ENCODE results near the gene HSPA6.
"Not testable (repeated sequence)": the region's sequence is repeated elsewhere in the genome, so short reads cannot be mapped to it uniquely, and the experiment has no call there.

The HSPA6 gene

GRCh38 chr1:161554340-161554739, 30.0 kb downstream of the HSPA6 start:
- not testable (repeated sequence) for H3K9ac ChIP-seq (ENCODE audit: low read depth, low read length); H3K27ac ChIP-seq (ENCODE audit: low read depth, low read length); H3K36me3 ChIP-seq (ENCODE audit: control insufficient read depth, insufficient read depth, low read length); H3K4me3 ChIP-seq (ENCODE audit: low read depth, low read length); H3K27me3 ChIP-seq (ENCODE audit: control insufficient read depth, insufficient read depth, low read length); H3K4me1 ChIP-seq (ENCODE audit: control insufficient read depth, insufficient read depth, low read length); H3K9me3 ChIP-seq (ENCODE audit: control insufficient read depth, insufficient read depth, low read length)

- H3K4me1 ChIP-seq (ENCODE audit: control insufficient read depth, insufficient read depth, low read length); H3K9me3 ChIP-seq (ENCODE audit: control insufficient read depth, insufficient read depth, low read length); H3K4me3 ChIP-seq (ENCODE audit: low read depth, low read length); H3K36me3 ChIP-seq (ENCODE audit: control insufficient read depth, insufficient read depth, low read length); H3K27ac ChIP-seq (ENCODE audit: low read depth, low read length); H3K27me3 ChIP-seq (ENCODE audit: control insufficient read depth, insufficient read depth, low read length); H3K9ac ChIP-seq (ENCODE audit: low read depth, low read length): not testable (repeated sequence)
Observed at GRCh38 chr1:161554815-161555417, 30.6 kb downstream of the HSPA6 start.

DNA sequence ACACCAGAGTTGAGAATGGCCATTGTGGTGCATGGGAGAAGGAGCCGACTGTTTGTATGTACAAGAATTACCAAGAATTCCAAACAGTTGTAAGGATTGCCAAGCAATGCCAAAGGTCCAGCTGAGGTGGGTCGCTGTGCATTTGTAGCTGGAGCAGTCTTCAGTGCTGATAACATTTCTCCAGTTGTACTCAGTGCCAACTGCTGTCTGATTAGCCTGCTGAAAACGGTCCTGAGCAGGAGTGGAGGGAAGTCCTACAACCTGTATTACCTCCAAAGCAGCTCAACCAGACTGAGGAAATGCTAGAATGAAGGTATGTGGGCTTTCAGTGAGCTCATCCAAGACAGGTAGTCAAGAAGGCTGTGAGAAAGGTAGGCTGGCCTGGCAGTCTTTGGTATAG, 31.8 kb downstream of the HSPA6 start:
- H3K36me3 ChIP-seq (ENCODE audit: control insufficient read depth, insufficient read depth, low read length); H3K4me3 ChIP-seq (ENCODE audit: low read depth, low read length); H3K27me3 ChIP-seq (ENCODE audit: control insufficient read depth, insufficient read depth, low read length); H3K9me3 ChIP-seq (ENCODE audit: control insufficient read depth, insufficient read depth, low read length); H3K4me1 ChIP-seq (ENCODE audit: control insufficient read depth, insufficient read depth, low read length); H3K9ac ChIP-seq (ENCODE audit: low read depth, low read length); H3K27ac ChIP-seq (ENCODE audit: low read depth, low read length): not testable (repeated sequence)

GRCh38 chr1:161556990-161557389, 32.6 kb downstream of the HSPA6 start:
- not testable (repeated sequence) for H3K9ac ChIP-seq (ENCODE audit: low read depth, low read length); H3K9me3 ChIP-seq (ENCODE audit: control insufficient read depth, insufficient read depth, low read length); H3K4me1 ChIP-seq (ENCODE audit: control insufficient read depth, insufficient read depth, low read length); H3K27me3 ChIP-seq (ENCODE audit: control insufficient read depth, insufficient read depth, low read length); H3K36me3 ChIP-seq (ENCODE audit: control insufficient read depth, insufficient read depth, low read length); H3K27ac ChIP-seq (ENCODE audit: low read depth, low read length); H3K4me3 ChIP-seq (ENCODE audit: low read depth, low read length)

GRCh38 chr1:161557506-161558450, 33.4 kb downstream of the HSPA6 start:
- not testable (repeated sequence) for H3K9ac ChIP-seq (ENCODE audit: low read depth, low read length); H3K36me3 ChIP-seq (ENCODE audit: control insufficient read depth, insufficient read depth, low read length); H3K4me1 ChIP-seq (ENCODE audit: control insufficient read depth, insufficient read depth, low read length); H3K9me3 ChIP-seq (ENCODE audit: control insufficient read depth, insufficient read depth, low read length); H3K4me3 ChIP-seq (ENCODE audit: low read depth, low read length); H3K27ac ChIP-seq (ENCODE audit: low read depth, low read length); H3K27me3 ChIP-seq (ENCODE audit: control insufficient read depth, insufficient read depth, low read length)

- H3K27ac ChIP-seq (ENCODE audit: low read depth, low read length); H3K9ac ChIP-seq (ENCODE audit: low read depth, low read length); H3K4me3 ChIP-seq (ENCODE audit: low read depth, low read length); H3K4me1 ChIP-seq (ENCODE audit: control insufficient read depth, insufficient read depth, low read length); H3K36me3 ChIP-seq (ENCODE audit: control insufficient read depth, insufficient read depth, low read length); H3K9me3 ChIP-seq (ENCODE audit: control insufficient read depth, insufficient read depth, low read length); H3K27me3 ChIP-seq (ENCODE audit: control insufficient read depth, insufficient read depth, low read length): not testable (repeated sequence)
Observed at GRCh38 chr1:161560960-161561715, 36.8 kb downstream of the HSPA6 start.

DNA sequence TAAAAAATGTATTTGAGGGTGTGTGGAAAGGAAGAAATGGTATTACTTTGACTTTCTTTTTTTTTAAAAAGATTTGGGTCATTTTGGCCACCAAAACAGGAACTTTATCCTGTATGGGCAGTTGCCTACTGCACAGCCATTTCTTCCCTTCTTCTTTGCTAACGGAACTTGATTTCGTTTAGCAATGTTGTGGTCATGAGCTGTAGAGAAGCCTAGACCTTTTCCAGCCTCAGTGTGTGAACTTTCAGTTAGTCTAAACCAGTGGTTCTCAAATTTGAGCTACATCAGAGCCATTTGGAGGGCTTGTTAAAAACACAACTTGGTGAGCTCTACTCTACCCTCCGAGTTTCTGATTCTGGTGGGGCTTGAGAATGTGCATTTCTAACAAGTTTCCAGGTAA, 38.1 kb downstream of the HSPA6 start:
- H3K36me3 ChIP-seq (ENCODE audit: control insufficient read depth, insufficient read depth, low read length); H3K9ac ChIP-seq (ENCODE audit: low read depth, low read length); H3K4me3 ChIP-seq (ENCODE audit: low read depth, low read length); H3K27me3 ChIP-seq (ENCODE audit: control insufficient read depth, insufficient read depth, low read length); H3K9me3 ChIP-seq (ENCODE audit: control insufficient read depth, insufficient read depth, low read length); H3K27ac ChIP-seq (ENCODE audit: low read depth, low read length); H3K4me1 ChIP-seq (ENCODE audit: control insufficient read depth, insufficient read depth, low read length): not testable (repeated sequence)

DNA sequence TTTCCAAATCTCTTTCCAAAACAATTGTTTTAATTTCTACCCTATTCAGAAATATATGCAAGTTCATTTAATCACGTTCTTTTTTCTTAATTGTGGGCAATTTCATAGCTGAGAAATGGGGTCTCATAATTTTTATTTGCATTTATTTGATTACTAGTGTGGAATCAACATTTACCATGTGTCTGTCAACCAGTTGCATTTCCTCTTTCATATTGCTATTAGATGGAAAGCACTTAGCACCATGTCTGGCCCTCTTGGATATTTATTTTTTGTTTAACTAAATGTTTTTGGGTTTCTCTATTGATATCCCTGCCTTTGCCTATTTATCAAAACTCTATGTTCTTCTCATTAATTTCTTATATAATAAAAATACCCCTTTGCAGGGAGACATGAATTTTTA, 39.2 kb downstream of the HSPA6 start:
- not testable (repeated sequence) for H3K36me3 ChIP-seq (ENCODE audit: control insufficient read depth, insufficient read depth, low read length); H3K4me1 ChIP-seq (ENCODE audit: control insufficient read depth, insufficient read depth, low read length); H3K9me3 ChIP-seq (ENCODE audit: control insufficient read depth, insufficient read depth, low read length); H3K9ac ChIP-seq (ENCODE audit: low read depth, low read length); H3K27me3 ChIP-seq (ENCODE audit: control insufficient read depth, insufficient read depth, low read length); H3K4me3 ChIP-seq (ENCODE audit: low read depth, low read length); H3K27ac ChIP-seq (ENCODE audit: low read depth, low read length)

GRCh38 chr1:161566602-161566960, 42.2 kb downstream of the HSPA6 start:
- not testable (repeated sequence) for H3K9me3 ChIP-seq (ENCODE audit: control insufficient read depth, insufficient read depth, low read length); H3K36me3 ChIP-seq (ENCODE audit: control insufficient read depth, insufficient read depth, low read length); H3K27me3 ChIP-seq (ENCODE audit: control insufficient read depth, insufficient read depth, low read length); H3K27ac ChIP-seq (ENCODE audit: low read depth, low read length); H3K4me1 ChIP-seq (ENCODE audit: control insufficient read depth, insufficient read depth, low read length); H3K9ac ChIP-seq (ENCODE audit: low read depth, low read length); H3K4me3 ChIP-seq (ENCODE audit: low read depth, low read length)

GRCh38 chr1:161571703-161572102, 47.4 kb downstream of the HSPA6 start:
- not testable (repeated sequence) for H3K4me3 ChIP-seq (ENCODE audit: low read depth, low read length); H3K4me1 ChIP-seq (ENCODE audit: control insufficient read depth, insufficient read depth, low read length); H3K36me3 ChIP-seq (ENCODE audit: control insufficient read depth, insufficient read depth, low read length); H3K27ac ChIP-seq (ENCODE audit: low read depth, low read length); H3K9ac ChIP-seq (ENCODE audit: low read depth, low read length); H3K27me3 ChIP-seq (ENCODE audit: control insufficient read depth, insufficient read depth, low read length); H3K9me3 ChIP-seq (ENCODE audit: control insufficient read depth, insufficient read depth, low read length)
